Upper lobe of left lung (tissue), 6 donors: Measurements from ENCODE around the gene GNAZ. TPM values are rescaled to one million over a fixed set of nuclear protein-coding genes. Genes with fewer than 3 reads are reported as not detected.
"Not testable (repeated sequence)": the region's sequence is repeated elsewhere in the genome, so short reads cannot be mapped to it uniquely, and the experiment has no call there.

Source experiments
- ATAC-seq, 2 donors: fragments of 200-7000 bp; cut with Tn5 transposase; one replicate each; pipeline ENCODE4 v1.9.1; 2022; ENCODE audit warnings: mild to moderate bottlenecking in 2 of 2, moderate library complexity in 2 of 2; ENCODE audit not compliant: low FRiP score in 2 of 2
- DNase-seq, 2 donors: peaks; one replicate each; pipeline ENCODE4 v3.0.0-alpha.2; 2019 to 2020
- H3K27ac ChIP-seq, 4 donors: fragments of 200-600 bp; sonication (generic); one replicate each; pipeline ENCODE4 v1.5.1; 2016 to 2019
- H3K27me3 ChIP-seq, 4 donors: fragments of 200-600 bp; sonication (generic); one replicate each; pipeline ENCODE4 v1.5.1; 2017 to 2019
- H3K36me3 ChIP-seq, 4 donors: fragments of 200-600 bp; sonication (generic); one replicate each; pipeline ENCODE4 v1.5.1; 2016 to 2019
- H3K4me1 ChIP-seq, 4 donors: fragments of 200-600 bp; sonication (generic); one replicate each; pipeline ENCODE4 v1.5.1; 2018 to 2019
- H3K4me3 ChIP-seq, 4 donors: fragments of 200-600 bp; sonication (generic); one replicate each; pipeline ENCODE4 v1.5.1; 2017 to 2019; ENCODE audit warnings: mild to moderate bottlenecking in 2 of 4, moderate library complexity in 1 of 4
- H3K9me3 ChIP-seq, 4 donors: fragments of 200-600 bp; sonication (generic); one replicate each; pipeline ENCODE4 v1.5.1; 2018 to 2019
- EP300 ChIP-seq, 4 donors: sonication (generic); formaldehyde crosslinking; IDR thresholded peaks; one replicate each; pipeline ENCODE4 v1.5.1; 2017; ENCODE audit warnings: antibody characterized with exemption in 4 of 4, control low read depth in 2 of 4
- POLR2A ChIP-seq, 4 donors: fragments of 450-650 bp; IDR thresholded peaks; one replicate each; pipeline ENCODE4 v1.5.1; 2016 to 2017; ENCODE audit warnings: antibody characterized with exemption in 4 of 4, mild to moderate bottlenecking in 2 of 4
- POLR2AphosphoS5 ChIP-seq, 2 donors: sonication (generic); formaldehyde crosslinking; IDR thresholded peaks; one replicate each; pipeline ENCODE4 v1.5.1; 2017; ENCODE audit warnings: antibody characterized with exemption in 2 of 2
- WGBS, 2 donors: methylation state at CpG; one replicate each; pipeline ENCODE4 v1.1.5; 2017 to 2018; 5-methylcytosine and 5-hydroxymethylcytosine counted together
- total RNA-seq, 6 donors: library from RNA; depleted of rRNA in 4 of 6; stranded (reverse); fragments of >200 nt in 4 of 6; gene quantifications; one replicate each; pipeline versions ENCODE4 v1.1.0 to v1.2.1, GENCODE V29; 2016 to 2021
- TF ChIP-seq, protein P1 (sequence below), 6 experiments: fragments of 450-650 bp in 4 of 6; fragments of 200-600 bp in 2 of 6; sonication (generic) in 2 of 6; IDR thresholded peaks; one replicate each; pipeline ENCODE4 v1.5.1; 2016 to 2019; ENCODE audit warnings: antibody characterized with exemption in 6 of 6
- donor health status: DM: no; HTN: no; CAD: no; lungs with moderate emphysema.
- donor health status: DM: no; HTN: yes; CAD: no; lungs with severe emphysema.

Gene GNAZ
- 1 to 10 TPM in 4 of 6 donors, under 1 TPM in 1, not detected in 1; 0.80 to 7.3 (median 2.7) TPM for total RNA-seq

DNA sequence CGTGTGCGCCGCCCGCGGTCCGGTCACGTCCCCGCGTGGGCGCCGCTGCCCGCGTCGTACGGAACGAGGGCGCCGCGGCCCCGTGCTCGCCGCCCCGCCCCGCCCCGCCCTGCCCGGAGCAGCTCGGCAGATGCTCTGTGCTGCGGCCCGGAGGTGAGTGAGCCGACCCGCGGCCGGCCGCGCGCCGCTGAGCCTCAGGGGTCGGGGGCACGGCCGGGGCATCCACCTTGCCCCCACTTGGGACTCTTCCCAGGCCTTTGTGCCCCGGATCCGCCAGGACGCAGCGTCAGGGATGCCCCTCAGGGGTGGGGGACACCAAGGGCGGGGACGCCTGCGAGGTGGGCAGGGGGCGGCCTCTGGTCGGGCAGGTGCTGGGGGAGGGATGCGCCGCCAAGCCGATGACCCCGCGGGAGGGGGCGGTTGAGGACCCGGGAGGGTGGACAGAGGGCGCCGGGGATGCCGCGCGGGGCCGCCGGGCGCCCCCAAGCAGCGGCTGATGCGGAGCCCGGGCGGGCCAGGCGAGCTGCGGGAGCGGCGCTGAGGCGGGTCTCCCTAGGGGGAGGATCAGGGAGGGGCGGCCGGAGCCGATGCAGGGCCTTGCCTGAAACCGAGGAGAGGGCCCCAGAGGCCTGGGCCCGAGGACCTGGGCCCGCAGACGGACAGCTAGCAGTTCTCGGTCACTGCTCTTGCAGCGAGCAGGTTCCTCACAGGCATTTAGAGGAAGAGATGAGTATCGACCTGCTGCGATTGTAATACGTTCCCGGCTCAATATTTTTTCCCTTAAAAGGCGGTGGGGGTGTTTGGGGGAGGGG, at the start of gene GNAZ:
GNAZ (plus strand) TSS at position 102 of the 812 bp plus-strand sequence. CDS start 25,177 bp downstream, outside the sequence.
- 0 to 10% methylated on average over 2 to 30 of the region's 87 CpGs for WGBS, 2 donors
- ATAC-seq (peak in 1 of 2 donors; percentile 18), DNase-seq (peak; percentile 21 to 85)
- Histone ChIP-seq H3K36me3 (no peaks in the 10 kb centered on the region), H3K4me1 (peaks cover 15 to 25% (median 21%) of the 10 kb centered on the region in 4 donors), H3K27ac (peak within 1 kb of the TSS in 1 of 4 donors; percentile 61), H3K9me3 (no peaks in the 10 kb centered on the region), H3K27me3 (peaks cover 0 to 6% (median 2%) of the 10 kb centered on the region in 4 donors), H3K4me3 (peak within 1 kb of the TSS; percentile 55 to 76 (median 66))
- TF ChIP-seq, protein P1, sequence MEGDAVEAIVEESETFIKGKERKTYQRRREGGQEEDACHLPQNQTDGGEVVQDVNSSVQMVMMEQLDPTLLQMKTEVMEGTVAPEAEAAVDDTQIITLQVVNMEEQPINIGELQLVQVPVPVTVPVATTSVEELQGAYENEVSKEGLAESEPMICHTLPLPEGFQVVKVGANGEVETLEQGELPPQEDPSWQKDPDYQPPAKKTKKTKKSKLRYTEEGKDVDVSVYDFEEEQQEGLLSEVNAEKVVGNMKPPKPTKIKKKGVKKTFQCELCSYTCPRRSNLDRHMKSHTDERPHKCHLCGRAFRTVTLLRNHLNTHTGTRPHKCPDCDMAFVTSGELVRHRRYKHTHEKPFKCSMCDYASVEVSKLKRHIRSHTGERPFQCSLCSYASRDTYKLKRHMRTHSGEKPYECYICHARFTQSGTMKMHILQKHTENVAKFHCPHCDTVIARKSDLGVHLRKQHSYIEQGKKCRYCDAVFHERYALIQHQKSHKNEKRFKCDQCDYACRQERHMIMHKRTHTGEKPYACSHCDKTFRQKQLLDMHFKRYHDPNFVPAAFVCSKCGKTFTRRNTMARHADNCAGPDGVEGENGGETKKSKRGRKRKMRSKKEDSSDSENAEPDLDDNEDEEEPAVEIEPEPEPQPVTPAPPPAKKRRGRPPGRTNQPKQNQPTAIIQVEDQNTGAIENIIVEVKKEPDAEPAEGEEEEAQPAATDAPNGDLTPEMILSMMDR (IDR thresholded peaks at IDR 0.05), result peak in 1 of 6 experiments; percentile 2
- no peak for TF ChIP-seq POLR2A (IDR thresholded peaks at IDR 0.05)

DNA sequence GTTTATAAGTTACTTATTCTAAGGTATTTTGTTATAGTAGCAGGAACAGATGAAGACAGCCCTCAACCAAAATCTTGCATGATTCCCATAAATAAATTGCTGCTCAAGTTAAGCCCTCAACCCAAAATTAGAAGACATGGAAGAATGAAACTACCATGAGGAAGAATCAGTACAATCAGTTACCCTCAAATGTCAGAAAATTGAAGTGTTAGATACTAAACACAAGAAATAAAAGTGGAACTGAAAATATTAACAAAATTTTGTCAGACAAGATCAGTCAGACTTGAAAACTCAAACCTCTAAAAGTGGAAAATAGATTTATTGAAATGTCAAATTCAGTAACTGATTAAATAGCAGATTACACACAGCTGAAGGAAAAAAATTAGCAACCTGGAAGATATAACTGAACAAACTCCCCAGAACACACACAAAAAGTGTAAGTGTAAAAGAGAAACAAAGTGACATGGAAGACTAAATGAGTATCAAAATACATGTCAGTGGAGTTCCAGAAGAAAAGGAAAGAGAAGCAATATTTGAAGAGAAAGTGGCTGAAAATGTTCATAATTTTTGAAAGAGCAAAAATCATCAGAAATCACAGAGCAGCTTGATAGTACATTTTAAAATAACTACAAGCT, 49.5 kb upstream of the GNAZ start:
- no peak for ATAC-seq
- Histone ChIP-seq H3K27ac (no peak overlapping the region), H3K9me3 (no peaks in the 10 kb centered on the region), H3K27me3 (no peaks in the 10 kb centered on the region), H3K36me3 (no peaks in the 10 kb centered on the region), H3K4me3 (no peak overlapping the region), H3K4me1 (no peaks in the 10 kb centered on the region)
- TF ChIP-seq EP300 (IDR thresholded peaks at IDR 0.05) (no peak), POLR2AphosphoS5 (IDR thresholded peaks at IDR 0.05) (no peak), POLR2A (IDR thresholded peaks at IDR 0.05) (no peak)
- TF ChIP-seq, protein P1 (IDR thresholded peaks at IDR 0.05), result no peak
- DNase-seq, result no peak

GRCh38 chr22:23021660-23022353, 48.5 kb upstream of the GNAZ start:
- not testable (repeated sequence) for H3K27me3 ChIP-seq, H3K9me3 ChIP-seq, H3K4me3 ChIP-seq, H3K36me3 ChIP-seq, H3K27ac ChIP-seq, H3K4me1 ChIP-seq, DNase-seq, ATAC-seq
- 94 to 98% methylated on average over 3 of the region's 3 CpGs for WGBS, 2 donors

GRCh38 chr22:23023294-23023693, 47.0 kb upstream of the GNAZ start:
- Histone ChIP-seq H3K36me3 (no peaks in the 10 kb centered on the region), H3K27ac (no peak overlapping the region), H3K9me3 (no peaks in the 10 kb centered on the region), H3K27me3 (no peaks in the 10 kb centered on the region), H3K4me1 (no peaks in the 10 kb centered on the region), H3K4me3 (no peak overlapping the region)
- TF ChIP-seq EP300 (IDR thresholded peaks at IDR 0.05) (no peak), POLR2A (IDR thresholded peaks at IDR 0.05) (no peak), POLR2AphosphoS5 (IDR thresholded peaks at IDR 0.05) (no peak)
- TF ChIP-seq, protein P1 (IDR thresholded peaks at IDR 0.05), result no peak
- 78 to 81% methylated on average over 2 of the region's 2 CpGs for WGBS, 2 donors
- DNase-seq (no peak), ATAC-seq (no peak)

DNA sequence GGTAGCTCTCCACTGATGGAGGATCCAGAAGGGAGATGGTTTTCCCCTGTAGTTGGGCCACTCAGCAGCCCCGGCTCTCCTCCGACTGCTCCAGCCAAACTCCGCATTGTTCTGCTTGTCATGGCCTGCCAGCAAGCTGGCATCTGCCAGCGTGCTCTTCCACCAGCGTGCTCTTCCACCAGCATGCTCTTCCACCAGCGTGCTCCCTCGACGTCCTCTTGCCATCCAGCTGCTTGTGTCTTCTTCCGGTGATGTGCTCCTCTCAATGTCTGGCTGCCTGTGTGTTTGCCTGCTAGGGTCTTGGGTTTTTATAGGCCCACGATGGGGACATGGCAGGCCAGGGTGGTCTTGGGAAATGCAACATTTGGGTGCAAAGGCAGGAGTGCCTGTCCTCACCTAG, 43.5 kb upstream of the GNAZ start:
- H3K9me3 ChIP-seq, result no peaks in the 10 kb centered on the region
- 94% methylated on average over 10 of the region's 10 CpGs for WGBS, 2 donors
- DNase-seq (no peak), ATAC-seq (no peak)
- H3K27me3 ChIP-seq, result no peaks in the 10 kb centered on the region
- no peak overlapping the region for H3K4me3 ChIP-seq
- H3K4me1 ChIP-seq, result no peaks in the 10 kb centered on the region
- TF ChIP-seq, protein P1 (IDR thresholded peaks at IDR 0.05), result no peak
- TF ChIP-seq EP300 (IDR thresholded peaks at IDR 0.05) (no peak), POLR2A (IDR thresholded peaks at IDR 0.05) (no peak), POLR2AphosphoS5 (IDR thresholded peaks at IDR 0.05) (no peak)
- no peaks in the 10 kb centered on the region for H3K36me3 ChIP-seq
- H3K27ac ChIP-seq, result no peak overlapping the region

GRCh38 chr22:23027849-23028248, 42.5 kb upstream of the GNAZ start:
- not testable (repeated sequence) for H3K27ac ChIP-seq, H3K4me3 ChIP-seq, H3K36me3 ChIP-seq, H3K9me3 ChIP-seq, H3K27me3 ChIP-seq, ATAC-seq, DNase-seq, H3K4me1 ChIP-seq
